ENCODE results near the gene RXRG. TPM values are rescaled to one million over a fixed set of nuclear protein-coding genes. Genes with fewer than 3 reads are reported as not detected.

Gene RXRG
- polyA plus RNA-seq, 1 donor from 2014 or later = 0.78 TPM

- no peaks in the 10 kb centered on the region for H3K27me3 ChIP-seq (ENCODE audit: insufficient read depth, low read depth, low read length)
- no peak overlapping the region for H3K27ac ChIP-seq (ENCODE audit: low read length)
- H4K20me1 ChIP-seq (ENCODE audit: insufficient read depth) = no peaks in the 10 kb centered on the region
- no peak overlapping the region for H3K4me3 ChIP-seq (ENCODE audit: low read length)
- TF ChIP-seq CTCF (IDR thresholded peaks at IDR 0.05; ENCODE audit: poor library complexity, severe bottlenecking) = no peak
- TF ChIP-seq MXI1 (conservative IDR thresholded peaks at IDR 0.05; ENCODE audit: poor library complexity, severe bottlenecking) = no peak
- TF ChIP-seq POLR2AphosphoS5 (IDR thresholded peaks at IDR 0.05) = no peak
- no peak for TF ChIP-seq REST (IDR thresholded peaks at IDR 0.05; ENCODE audit: borderline replicate concordance)
- no peak for TF ChIP-seq SMC3 (conservative IDR thresholded peaks at IDR 0.05; ENCODE audit: poor library complexity)
- no peak for TF ChIP-seq EP300 (conservative IDR thresholded peaks at IDR 0.05; ENCODE audit: poor library complexity, severe bottlenecking)
- TF ChIP-seq EZH2 (IDR thresholded peaks at IDR 0.05; ENCODE audit: borderline replicate concordance, insufficient read depth, low read length, poor library complexity, severe bottlenecking) = no peak
- no peak for TF ChIP-seq TAF1 (IDR thresholded peaks at IDR 0.05; ENCODE audit: low read depth)
- no peak for TF ChIP-seq RAD21 (conservative IDR thresholded peaks at IDR 0.05)
- H3K4me2 ChIP-seq (ENCODE audit: low read length) = no peak overlapping the region
- no peaks in the 10 kb centered on the region for H3K9me2 ChIP-seq (ENCODE audit: insufficient read depth, low read length)
- no peaks in the 10 kb centered on the region for H3F3A ChIP-seq (ENCODE audit: insufficient read depth, low read length, poor library complexity, severe bottlenecking)
- H2AFZ ChIP-seq (ENCODE audit: low read depth, low read length) = no peak overlapping the region
- H3K9me3 ChIP-seq (ENCODE audit: low read length) = no peaks in the 10 kb centered on the region
- no peak overlapping the region for H3K9ac ChIP-seq (ENCODE audit: low read length)
- no peaks in the 10 kb centered on the region for H3K79me2 ChIP-seq (replicated peaks; ENCODE audit: insufficient read depth, low read length)
- no peaks in the 10 kb centered on the region for H3K36me3 ChIP-seq (ENCODE audit: insufficient read depth, low read length)
These were observed 29.9 kb downstream of the RXRG start for GRCh38 chr1:165415068-165415467.

- Histone ChIP-seq H3K4me2 (ENCODE audit: low read length) (no peak overlapping the region), H3K4me3 (ENCODE audit: low read length) (no peak overlapping the region), H3K9me3 (ENCODE audit: low read length) (no peaks in the 10 kb centered on the region), H3K27ac (ENCODE audit: low read length) (no peak overlapping the region), H3K36me3 (ENCODE audit: insufficient read depth, low read length) (no peaks in the 10 kb centered on the region), H3K27me3 (ENCODE audit: insufficient read depth, low read depth, low read length) (no peaks in the 10 kb centered on the region), H3K9me2 (ENCODE audit: insufficient read depth, low read length) (no peaks in the 10 kb centered on the region), H2AFZ (ENCODE audit: low read depth, low read length) (no peak overlapping the region), H3K9ac (ENCODE audit: low read length) (no peak overlapping the region), H3F3A (ENCODE audit: insufficient read depth, low read length, poor library complexity, severe bottlenecking) (no peaks in the 10 kb centered on the region), H3K79me2 (replicated peaks; ENCODE audit: insufficient read depth, low read length) (no peaks in the 10 kb centered on the region), H4K20me1 (ENCODE audit: insufficient read depth) (no peaks in the 10 kb centered on the region)
- TF ChIP-seq CTCF (IDR thresholded peaks at IDR 0.05; ENCODE audit: poor library complexity, severe bottlenecking) (no peak), EZH2 (IDR thresholded peaks at IDR 0.05; ENCODE audit: borderline replicate concordance, insufficient read depth, low read length, poor library complexity, severe bottlenecking) (no peak), POLR2AphosphoS5 (IDR thresholded peaks at IDR 0.05) (no peak), MXI1 (conservative IDR thresholded peaks at IDR 0.05; ENCODE audit: poor library complexity, severe bottlenecking) (no peak), TAF1 (IDR thresholded peaks at IDR 0.05; ENCODE audit: low read depth) (no peak), EP300 (conservative IDR thresholded peaks at IDR 0.05; ENCODE audit: poor library complexity, severe bottlenecking) (no peak), RAD21 (conservative IDR thresholded peaks at IDR 0.05) (no peak), REST (IDR thresholded peaks at IDR 0.05; ENCODE audit: borderline replicate concordance) (no peak), SMC3 (conservative IDR thresholded peaks at IDR 0.05; ENCODE audit: poor library complexity) (no peak)
These were observed 30.3 kb downstream of the RXRG start for GRCh38 chr1:165414620-165415019.
